Activated T-cell treated with anti-CD3 and anti-CD28 coated beads for 1 hour (primary cell): ENCODE data around the gene WNT2.
"Not testable (repeated sequence)": the region's sequence is repeated elsewhere in the genome, so short reads cannot be mapped to it uniquely, and the experiment has no call there.

Source experiments
- DNase-seq: peaks from one replicate; pipeline ENCODE4 v3.0.0-alpha.2; 2020; ENCODE audit warnings: low read depth

The WNT2 gene

GRCh38 chr7:117302396-117302795, 20.5 kb downstream of the WNT2 start:
- no peak for DNase-seq

- not testable (repeated sequence) for DNase-seq
These were observed 22.4 kb downstream of the WNT2 start for GRCh38 chr7:117300506-117300905.

- DNase-seq = no peak
These were observed 25.3 kb downstream of the WNT2 start for GRCh38 chr7:117297606-117298005.

DNA sequence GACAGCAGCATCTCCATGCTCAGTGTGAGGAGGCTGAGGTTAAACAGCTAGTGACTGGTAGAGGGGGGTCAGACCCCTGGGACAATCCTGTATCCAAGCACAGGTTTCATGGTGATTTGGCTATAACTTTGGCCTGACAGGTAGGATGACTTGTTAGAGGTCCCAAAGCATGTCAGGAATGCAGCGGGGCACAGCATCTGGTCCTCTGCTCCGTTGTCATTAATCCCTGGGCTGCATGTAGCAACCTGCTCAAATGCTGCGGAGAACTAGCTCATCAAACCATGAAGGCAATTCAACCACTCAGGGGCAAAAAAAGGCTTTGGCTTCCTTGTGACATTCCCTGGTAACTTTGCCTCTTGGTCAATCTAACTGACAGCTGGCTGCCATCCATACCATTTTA, 26.8 kb downstream of the WNT2 start:
- DNase-seq = no peak

GRCh38 chr7:117285826-117286225, 37.0 kb downstream of the WNT2 start:
- no peak for DNase-seq

- no peak for DNase-seq
These were observed 38.2 kb downstream of the WNT2 start for GRCh38 chr7:117284692-117285091.

DNA sequence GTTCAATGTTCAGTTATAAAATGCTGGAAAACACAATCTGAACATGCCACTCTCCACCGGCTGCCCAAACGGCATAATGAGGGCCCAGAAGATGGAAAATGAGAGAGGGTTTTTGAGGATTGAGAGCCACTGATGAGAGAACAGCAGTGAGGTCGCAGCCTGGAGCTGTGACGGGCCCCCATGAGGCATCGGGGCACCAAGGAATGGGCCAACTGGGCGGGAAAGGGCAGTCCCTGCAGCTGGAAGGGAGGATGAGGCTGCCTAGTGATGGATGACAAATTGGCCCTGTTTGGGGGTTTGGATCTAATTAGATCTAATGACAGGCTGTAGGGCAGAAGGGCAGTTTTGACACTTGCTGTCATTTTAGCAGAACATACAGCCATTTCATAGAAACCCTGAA, 39.1 kb downstream of the WNT2 start:
- no peak for DNase-seq

DNA sequence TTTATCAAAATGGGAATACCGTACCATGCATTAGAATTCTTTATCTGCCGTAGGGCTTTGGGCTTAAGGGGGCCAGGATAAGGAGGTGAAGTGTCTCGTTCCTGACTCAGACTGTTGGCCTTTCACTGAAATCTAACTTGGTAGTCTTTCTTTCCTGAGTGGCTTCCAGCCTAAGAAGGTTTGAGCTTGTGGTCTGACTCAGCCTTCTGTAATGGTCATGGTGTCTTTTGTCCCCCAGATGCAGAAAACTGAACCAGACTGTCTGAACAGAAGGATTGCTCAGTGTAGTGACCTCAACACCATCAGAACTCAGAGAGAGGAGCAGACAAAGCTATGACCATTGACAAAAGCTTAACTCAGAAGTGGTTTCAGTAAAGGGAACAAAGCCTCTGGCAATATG, 39.5 kb downstream of the WNT2 start:
- no peak for DNase-seq

DNA sequence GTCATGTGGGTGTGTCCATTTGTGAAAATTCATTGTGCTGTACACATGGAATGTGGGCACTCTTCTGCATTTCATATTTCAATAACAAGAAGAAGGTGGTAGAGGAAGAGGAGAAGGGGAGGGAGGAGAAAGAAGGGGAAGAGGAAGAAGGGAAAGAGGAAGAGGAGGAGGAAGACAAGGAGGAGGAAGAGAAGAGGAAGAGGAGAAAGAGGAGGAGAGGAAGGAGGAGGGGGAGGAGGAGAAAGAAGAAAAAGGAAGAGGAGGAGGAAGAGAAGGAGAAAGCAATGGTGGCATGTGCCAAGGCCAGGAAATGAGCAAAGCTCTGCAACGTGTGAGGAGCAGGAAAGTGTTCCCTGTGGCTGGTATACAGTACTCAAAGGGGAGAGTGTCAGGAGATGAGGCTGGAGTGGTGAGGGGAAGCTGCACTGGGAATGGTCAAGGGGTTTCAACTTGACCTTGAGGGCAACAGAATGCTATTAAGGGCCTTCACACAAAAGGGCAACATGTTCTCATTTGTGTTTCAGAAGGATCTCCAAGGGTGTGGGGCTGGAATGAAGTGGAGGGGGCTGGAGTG, 40.5 kb downstream of the WNT2 start:
- DNase-seq = no peak

GRCh38 chr7:117281562-117281961, 41.3 kb downstream of the WNT2 start:
- DNase-seq = no peak

GRCh38 chr7:117279931-117280557, 42.8 kb downstream of the WNT2 start:
- no peak for DNase-seq

DNA sequence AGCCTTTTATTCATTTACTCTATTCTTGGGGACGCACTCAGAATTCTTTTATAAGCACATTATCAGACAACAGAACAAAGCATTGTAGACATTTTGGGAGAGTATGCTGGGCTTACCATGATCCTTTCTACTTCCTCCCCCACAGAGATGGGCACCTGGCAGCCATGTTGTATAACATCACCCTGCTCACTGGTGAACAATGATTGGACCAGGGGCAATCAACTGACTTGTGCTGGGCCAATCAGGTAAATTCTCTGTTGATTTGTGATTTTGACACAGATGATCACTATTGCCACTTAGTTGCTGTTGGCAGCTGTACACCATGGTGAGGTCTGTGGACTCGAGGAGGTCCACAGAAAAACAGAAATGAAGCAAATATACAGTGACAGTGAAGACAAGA, 43.7 kb downstream of the WNT2 start:
- no peak for DNase-seq

DNA sequence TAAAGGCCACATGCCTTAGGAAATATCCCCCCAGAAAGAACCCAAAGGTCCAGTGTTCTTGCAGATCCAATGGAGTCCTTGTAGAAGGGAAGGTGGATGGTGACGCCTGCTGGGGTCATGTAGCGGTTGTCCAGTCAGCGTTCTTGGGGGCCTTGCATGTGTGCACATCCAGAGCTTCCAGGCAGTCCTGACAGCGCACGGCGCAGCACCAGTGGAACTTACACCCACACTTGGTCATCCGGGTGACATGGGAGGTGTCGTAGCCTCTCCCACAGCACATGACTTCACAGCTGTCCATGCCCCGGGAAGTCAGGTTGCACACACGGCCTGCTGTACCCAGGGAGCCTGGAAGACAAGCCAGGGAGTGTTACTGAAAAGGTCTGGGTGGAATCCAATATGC, 44.8 kb downstream of the WNT2 start:
- no peak for DNase-seq

DNA sequence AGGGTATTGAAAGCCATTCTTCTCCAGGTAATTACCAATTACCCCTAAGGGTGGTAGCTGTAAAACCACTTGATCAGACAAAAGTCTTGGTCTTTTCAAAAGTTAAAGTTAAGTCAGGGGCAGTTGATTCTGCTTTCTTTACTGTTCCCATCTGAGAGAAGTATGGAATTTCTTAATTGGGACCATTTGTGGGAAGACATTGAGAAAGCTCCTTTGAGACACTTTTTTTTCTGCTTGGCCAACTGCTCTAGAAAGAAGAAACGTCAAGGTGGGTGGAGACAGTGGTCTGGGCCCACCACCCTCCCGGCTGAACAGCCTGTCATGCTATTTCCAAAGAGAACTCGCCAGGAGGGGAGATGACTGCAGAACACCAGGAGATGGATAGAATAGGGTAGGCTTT, 45.3 kb downstream of the WNT2 start:
- DNase-seq = no peak

- no peak for DNase-seq
These were observed 47.9 kb downstream of the WNT2 start for GRCh38 chr7:117274951-117275350.

DNA sequence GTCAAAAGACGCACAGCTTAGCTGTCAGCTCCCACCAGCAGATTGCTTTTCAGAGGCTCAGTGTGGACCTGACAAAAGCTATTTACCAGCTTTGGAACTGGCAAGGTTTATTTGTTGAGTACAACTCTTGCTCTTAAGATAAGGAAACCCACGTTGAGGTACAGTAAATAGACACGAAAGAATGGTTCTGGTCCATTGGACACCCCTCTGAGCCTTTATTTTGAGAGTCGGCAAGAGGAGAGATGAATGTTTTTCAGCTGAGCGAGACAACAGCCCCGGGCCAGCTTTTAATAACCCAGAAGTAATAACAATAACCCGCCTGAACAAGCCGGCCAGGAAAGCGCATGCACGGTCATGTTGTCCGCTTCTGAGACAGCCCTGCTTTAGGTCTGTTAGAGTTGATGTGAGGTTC, 49.0 kb downstream of the WNT2 start:
- DNase-seq = no peak

GRCh38 chr7:117273325-117273724, 49.5 kb downstream of the WNT2 start:
- DNase-seq = no peak

DNA sequence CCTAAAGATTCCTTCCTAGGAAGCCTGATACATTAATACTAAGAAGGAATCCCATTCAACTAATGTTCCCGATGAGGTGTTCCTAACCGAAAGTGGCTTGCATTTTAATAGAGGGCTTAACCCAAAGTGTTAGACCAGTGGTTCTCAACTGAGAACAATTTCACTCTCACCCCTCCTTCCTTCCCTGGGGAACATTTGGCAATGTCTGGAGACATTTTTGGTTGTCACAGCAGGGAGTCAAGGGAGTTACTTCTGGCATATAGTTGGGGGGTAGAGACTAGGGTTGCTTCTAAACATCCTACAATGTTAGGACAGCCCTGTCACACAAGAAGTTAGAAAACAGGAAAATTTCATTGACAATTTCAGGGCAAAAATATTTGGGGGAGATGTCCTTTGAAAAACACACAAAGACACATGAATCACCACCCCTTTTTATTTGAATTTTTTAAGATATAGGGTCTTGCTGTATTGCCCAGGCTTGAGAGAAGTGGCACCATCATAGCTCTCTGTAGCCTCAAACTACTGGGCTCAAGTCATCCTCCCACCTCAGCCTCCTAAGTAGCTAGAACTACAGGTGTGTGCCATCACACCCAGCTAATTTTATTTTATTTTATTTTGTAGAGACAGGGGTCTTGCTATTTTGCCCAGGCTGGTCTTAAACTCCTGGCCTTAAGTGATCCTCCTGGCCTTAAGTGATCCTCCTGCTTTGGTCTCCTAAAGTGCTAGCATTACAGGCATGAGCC, 50.7 kb downstream of the WNT2 start:
- no peak for DNase-seq

GRCh38 chr7:117271566-117271965, 51.3 kb downstream of the WNT2 start:
- no peak for DNase-seq

DNA sequence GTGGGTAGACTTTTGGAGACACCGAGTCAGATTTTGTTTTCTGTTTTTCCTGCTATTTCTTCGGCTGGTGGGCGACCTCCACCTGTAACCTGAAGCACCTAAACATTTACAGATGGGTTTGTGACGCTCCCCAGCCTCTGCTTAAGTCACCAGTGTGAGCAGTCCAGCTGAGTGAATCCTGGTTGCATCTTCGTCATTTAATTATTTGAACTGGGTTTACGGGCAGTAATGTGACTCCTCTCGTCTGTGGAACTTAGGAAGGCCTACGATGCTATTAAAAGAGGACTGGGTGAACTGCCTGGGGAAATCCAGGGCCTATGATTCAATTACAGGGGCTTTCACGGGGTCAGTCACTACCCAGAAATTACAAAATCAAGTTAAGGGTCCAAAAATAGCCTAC, 52.5 kb downstream of the WNT2 start:
- no peak for DNase-seq

DNA sequence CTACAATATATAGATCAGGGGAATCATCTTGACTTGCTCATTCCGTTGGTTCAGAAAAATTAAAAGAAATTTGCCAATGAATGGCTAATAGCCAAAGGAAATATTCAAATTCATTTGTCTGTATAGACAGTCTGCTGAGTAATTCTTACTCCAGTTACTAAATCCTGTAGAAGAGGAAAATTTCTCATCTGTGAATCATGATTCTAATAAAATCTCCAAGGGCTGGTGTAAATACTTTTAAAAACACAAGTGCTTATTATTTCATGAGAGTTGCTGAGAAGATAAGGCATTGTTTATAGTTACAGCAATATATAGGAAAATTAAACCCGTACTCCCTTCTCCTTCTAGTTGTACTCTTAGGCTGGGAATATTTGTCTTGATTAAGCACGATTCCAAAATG, 53.0 kb downstream of the WNT2 start:
- no peak for DNase-seq

GRCh38 chr7:117269417-117269816, 53.4 kb downstream of the WNT2 start:
- no peak for DNase-seq

DNA sequence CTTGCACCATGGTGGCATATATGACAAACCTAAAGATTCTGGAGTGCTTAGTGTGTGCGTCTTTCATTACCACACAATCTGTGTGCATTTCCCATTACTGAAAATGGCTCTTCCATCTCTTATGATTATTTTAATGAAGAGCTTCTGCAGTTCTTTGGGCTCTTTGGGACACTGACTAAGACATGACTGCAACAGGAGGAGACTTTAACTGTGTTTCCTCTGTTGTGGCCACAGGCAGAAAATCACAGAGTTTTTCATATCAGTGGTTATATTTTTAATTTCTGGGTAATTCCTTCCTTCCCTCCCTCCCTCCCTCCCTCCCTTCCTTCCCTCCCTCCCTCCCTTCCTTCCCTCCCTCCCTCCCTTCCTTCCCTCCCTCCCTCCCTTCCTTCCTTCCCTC, 58.1 kb downstream of the WNT2 start:
- no peak for DNase-seq

GRCh38 chr7:117262546-117262945, 60.3 kb downstream of the WNT2 start:
- DNase-seq = no peak
